ENCODE results near the gene CPAMD8. TPM values are rescaled to one million over a fixed set of nuclear protein-coding genes. Genes with fewer than 3 reads are reported as not detected.

The CPAMD8 gene
- total RNA-seq, 2 donors from 2014 or later: 6.2 to 6.3 TPM

GRCh38 chr19:16869331-16869972 lies 157.2 kb downstream of the CPAMD8 start:
- intact Hi-C loops (cut with DNase I): no loop called here
- DNase-seq (ENCODE audit: low spot score): no peak

GRCh38 chr19:16868423-16869130 lies 158.0 kb downstream of the CPAMD8 start:
- intact Hi-C loops (cut with DNase I): no loop called here
- no peak for DNase-seq (ENCODE audit: low spot score)

- intact Hi-C loops (cut with DNase I): no loop called here
- no peak for DNase-seq (ENCODE audit: low spot score)
Measured at GRCh38 chr19:16867211-16867610, 159.4 kb downstream of the CPAMD8 start.

- no peak for DNase-seq (ENCODE audit: low spot score)
- intact Hi-C loops (cut with DNase I): no loop called here
Measured at GRCh38 chr19:16862826-16863415, 163.7 kb downstream of the CPAMD8 start.

GRCh38 chr19:16861834-16862233 lies 164.8 kb downstream of the CPAMD8 start:
- no peak for DNase-seq (ENCODE audit: low spot score)
- intact Hi-C loops (cut with DNase I): no loop called here

- no peak for DNase-seq (ENCODE audit: low spot score)
- intact Hi-C loops (cut with DNase I): no loop called here
Measured at GRCh38 chr19:16861011-16861410, 165.6 kb downstream of the CPAMD8 start.

- intact Hi-C loops (cut with DNase I): no loop called here
- no peak for DNase-seq (ENCODE audit: low spot score)
Measured at GRCh38 chr19:16860118-16860517, 166.5 kb downstream of the CPAMD8 start.

- DNase-seq (ENCODE audit: low spot score): no peak
- intact Hi-C loops (cut with DNase I): no loop called here
Measured at GRCh38 chr19:16859626-16860025, 167.0 kb downstream of the CPAMD8 start.

- no peak for DNase-seq (ENCODE audit: low spot score)
- intact Hi-C loops (cut with DNase I): no loop called here
Measured at GRCh38 chr19:16856091-16856490, 170.5 kb downstream of the CPAMD8 start.

GRCh38 chr19:16853066-16853465 lies 173.5 kb downstream of the CPAMD8 start:
- DNase-seq (ENCODE audit: low spot score): no peak
- intact Hi-C loops (cut with DNase I): no loop called here

- intact Hi-C loops (cut with DNase I): no loop called here
- DNase-seq (ENCODE audit: low spot score): no peak
Measured at GRCh38 chr19:16851031-16851712, 175.4 kb downstream of the CPAMD8 start.

- no peak for DNase-seq (ENCODE audit: low spot score)
- intact Hi-C loops (cut with DNase I): no loop called here
Measured at GRCh38 chr19:16850133-16850532, 176.5 kb downstream of the CPAMD8 start.

GRCh38 chr19:16849168-16849567 lies 177.4 kb downstream of the CPAMD8 start:
- intact Hi-C loops (cut with DNase I): no loop called here
- no peak for DNase-seq (ENCODE audit: low spot score)

GRCh38 chr19:16847430-16847829 lies 179.2 kb downstream of the CPAMD8 start:
- no peak for DNase-seq (ENCODE audit: low spot score)

GRCh38 chr19:16846901-16847300 lies 179.7 kb downstream of the CPAMD8 start:
- intact Hi-C loops (cut with DNase I): no loop called here
- no peak for DNase-seq (ENCODE audit: low spot score)

More at GRCh38 chr19:16847430-16847829, 179.2 kb downstream of the CPAMD8 start:
- intact Hi-C loops (cut with DNase I): no loop called here

Other genes starting within 250 kb of the CPAMD8 start
- gene SIN3B, start 197.4 kb downstream of the CPAMD8 start, total RNA-seq: 10 to 100 TPM; 34.6 to 36.5 TPM
- gene F2RL3, start 137.8 kb downstream of the CPAMD8 start, total RNA-seq: 1 to 10 TPM; 1.2 to 4.6 TPM
- gene HAUS8, start 48.6 kb upstream of the CPAMD8 start, total RNA-seq: 1 to 10 TPM; 4.2 to 4.8 TPM
- gene MYO9B, start 49.0 kb upstream of the CPAMD8 start, total RNA-seq: 100 to 1,000 TPM; 103 to 106 TPM
- gene USE1, start 188.5 kb upstream of the CPAMD8 start, total RNA-seq: 10 to 100 TPM; 16.4 to 17.6 TPM
- gene OCEL1, start 199.4 kb upstream of the CPAMD8 start, total RNA-seq: 10 to 100 TPM; 14.8 to 18.0 TPM
- gene NR2F6, start 219.1 kb upstream of the CPAMD8 start, total RNA-seq: 10 to 100 TPM; 21.2 to 22.8 TPM
- 1 to 10 TPM; 4.8 to 5.7 TPM for gene USHBP1, start 237.9 kb upstream of the CPAMD8 start, total RNA-seq
- 10 to 100 TPM; 62.9 to 64.6 TPM for gene BABAM1, start 240.6 kb upstream of the CPAMD8 start, total RNA-seq